Peyer's patch (tissue), 4 donors: ENCODE measurements around the gene CAPN9.

Experiments
- POLR2A ChIP-seq, 2 donors: fragments of 450-650 bp; IDR thresholded peaks; one replicate each; pipeline ENCODE4 v1.5.1; 2017; ENCODE audit warnings: antibody characterized with exemption in 2 of 2, mild to moderate bottlenecking in 2 of 2, moderate library complexity in 2 of 2
- TF ChIP-seq, protein P1 (sequence below), 6 experiments: fragments of 450-650 bp in 4 of 6; fragments of 200-600 bp in 2 of 6; sonication (generic) in 1 of 6; IDR thresholded peaks; one replicate each; pipeline ENCODE4 v1.5.1; 2017 to 2019; ENCODE audit warnings: antibody characterized with exemption in 6 of 6, mild to moderate bottlenecking in 3 of 6, moderate library complexity in 1 of 6

DNA sequence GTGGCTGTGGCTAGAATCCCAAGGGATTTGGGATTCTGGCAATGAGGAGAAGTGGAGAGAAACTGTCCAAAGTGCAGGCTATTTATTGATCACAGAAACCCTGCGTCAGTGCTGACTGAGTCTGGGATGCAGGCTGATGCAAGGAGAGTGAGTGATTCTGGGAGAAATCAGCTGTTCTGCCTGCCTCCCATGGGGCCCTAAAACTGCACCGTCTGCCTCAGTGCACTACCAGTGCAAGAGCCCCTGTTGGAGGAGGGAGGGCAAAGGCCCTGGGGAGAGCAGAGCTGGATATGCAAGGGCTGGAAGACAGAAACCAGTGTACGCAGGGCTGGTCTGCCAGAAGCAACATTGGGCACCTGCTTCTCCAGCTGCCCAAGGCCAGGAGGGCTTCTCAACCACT is 78.6 kb downstream of the CAPN9 start:
- TF ChIP-seq POLR2A (IDR thresholded peaks at IDR 0.05) = no peak
- TF ChIP-seq, protein P1, sequence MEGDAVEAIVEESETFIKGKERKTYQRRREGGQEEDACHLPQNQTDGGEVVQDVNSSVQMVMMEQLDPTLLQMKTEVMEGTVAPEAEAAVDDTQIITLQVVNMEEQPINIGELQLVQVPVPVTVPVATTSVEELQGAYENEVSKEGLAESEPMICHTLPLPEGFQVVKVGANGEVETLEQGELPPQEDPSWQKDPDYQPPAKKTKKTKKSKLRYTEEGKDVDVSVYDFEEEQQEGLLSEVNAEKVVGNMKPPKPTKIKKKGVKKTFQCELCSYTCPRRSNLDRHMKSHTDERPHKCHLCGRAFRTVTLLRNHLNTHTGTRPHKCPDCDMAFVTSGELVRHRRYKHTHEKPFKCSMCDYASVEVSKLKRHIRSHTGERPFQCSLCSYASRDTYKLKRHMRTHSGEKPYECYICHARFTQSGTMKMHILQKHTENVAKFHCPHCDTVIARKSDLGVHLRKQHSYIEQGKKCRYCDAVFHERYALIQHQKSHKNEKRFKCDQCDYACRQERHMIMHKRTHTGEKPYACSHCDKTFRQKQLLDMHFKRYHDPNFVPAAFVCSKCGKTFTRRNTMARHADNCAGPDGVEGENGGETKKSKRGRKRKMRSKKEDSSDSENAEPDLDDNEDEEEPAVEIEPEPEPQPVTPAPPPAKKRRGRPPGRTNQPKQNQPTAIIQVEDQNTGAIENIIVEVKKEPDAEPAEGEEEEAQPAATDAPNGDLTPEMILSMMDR (IDR thresholded peaks at IDR 0.05) = no peak
